ENCODE results near the gene HOXD10. TPM values are rescaled to one million over a fixed set of nuclear protein-coding genes. Genes with fewer than 3 reads are reported as not detected.

HOXD10 gene
- total and polyA plus RNA-seq, 2 experiments from 2014 or later = 16.0 to 17.2 TPM

GRCh38 chr2:176169181-176169580 lies 52.6 kb downstream of the HOXD10 start:
- 84 to 87% methylated on average over 5 of the region's 5 CpGs for WGBS, 2 experiments (ENCODE audit: low coverage in 1 of 2, low lambda C conversion rate in 2 of 2, missing lambda C conversion rate in 2 of 2)
- no peaks in the 10 kb centered on the region for H4K20me1 ChIP-seq (ENCODE audit: insufficient read depth)
- in situ Hi-C loops (cut with MboI) = no loop called here
- no peak overlapping the region for H2AFZ ChIP-seq
- H3K9me3 ChIP-seq (ENCODE audit: low read depth) = no peaks in the 10 kb centered on the region
- no peak overlapping the region for H3K4me2 ChIP-seq (ENCODE audit: unreplicated experiment)
- peaks cover 8% of the 10 kb centered on the region; the same call in 1 of the 2 replicates for H3K4me1 ChIP-seq (ENCODE audit: insufficient read depth)
- H3K36me3 ChIP-seq (ENCODE audit: low read depth) = 0 out of 2 replicates have a peak, but pooled peaks cover 4% of the 10 kb centered on the region
- H3K9ac ChIP-seq = no peak overlapping the region
- DNase-seq = no peak
- no peak for TF ChIP-seq EZH2 (IDR thresholded peaks at IDR 0.05; ENCODE audit: insufficient read depth, poor library complexity, severe bottlenecking)
- TF ChIP-seq EZH2phosphoT487 (IDR thresholded peaks at IDR 0.05; ENCODE audit: insufficient read depth, low read depth) = no peak
- H3K27ac ChIP-seq = no peak overlapping the region
- H3F3A ChIP-seq (ENCODE audit: insufficient read depth) = 0 out of 2 replicates have a peak, but pooled peaks cover 8% of the 10 kb centered on the region
- no peaks in the 10 kb centered on the region for H3K9me2 ChIP-seq (ENCODE audit: insufficient read depth)
- no peak overlapping the region for H3K4me3 ChIP-seq
- no peaks in the 10 kb centered on the region for H3K79me2 ChIP-seq (ENCODE audit: insufficient read depth)
- H3K27me3 ChIP-seq (replicated peaks; ENCODE audit: insufficient read depth) = no peaks in the 10 kb centered on the region

MicroRNAs within 50 kb of the gene (microRNA counts, 767-probe panel; counts per million panel counts)
- 5,066 counts per million, percentile 89 among the panel's probes with 10 or more counts for microRNA hsa-miR-10b-5p

Small RNA genes within 50 kb of the gene (microRNA-seq; reads per million reads assigned to microRNA genes)
- gene MIR10B (ENCODE audit: borderline number of aligned reads) = 11,588 reads per million, percentile 96 among the genes with 10 or more reads in this experiment

Small RNA genes within 50 kb of the gene (small RNA-seq; reads per million reads assigned to genes)
- gene MIR10B (ENCODE audit: low read depth, low replicate concordance) = 3,686 reads per million, percentile 100 among the genes with 10 or more reads in this experiment

Other genes starting within 250 kb of the HOXD10 start
- gene LNPK, start 114.5 kb upstream of the HOXD10 start, total RNA-seq (2014; rRNA removed; shearing (Covaris generic)) = 68.3 and 73.1 TPM in 2 replicates
- gene LNPK, start 114.5 kb upstream of the HOXD10 start, polyA plus RNA-seq (2016; fragmentation: Nextera tagmentation; extraction: Ambion mirVana) = 66.1 and 67.1 TPM in 2 replicates
- not detected in 2 replicates for gene EVX2, start 32.8 kb upstream of the HOXD10 start, total RNA-seq (2014; rRNA removed; shearing (Covaris generic))
- gene EVX2, start 32.8 kb upstream of the HOXD10 start, polyA plus RNA-seq (2016; fragmentation: Nextera tagmentation; extraction: Ambion mirVana) = not detected in 2 replicates
- 1.0 and 3.8 TPM in 2 replicates for gene HOXD13, start 24.1 kb upstream of the HOXD10 start, total RNA-seq (2014; rRNA removed; shearing (Covaris generic))
- gene HOXD13, start 24.1 kb upstream of the HOXD10 start, polyA plus RNA-seq (2016; fragmentation: Nextera tagmentation; extraction: Ambion mirVana) = 1.9 and 2.4 TPM in 2 replicates
- gene HOXD12, start 17.0 kb upstream of the HOXD10 start, total RNA-seq (2014; rRNA removed; shearing (Covaris generic)) = 0.22 TPM in 1 of 2 replicates, not detected in the other
- gene HOXD12, start 17.0 kb upstream of the HOXD10 start, polyA plus RNA-seq (2016; fragmentation: Nextera tagmentation; extraction: Ambion mirVana) = 0.14 and 0.19 TPM in 2 replicates
- 28.4 and 31.6 TPM in 2 replicates for gene HOXD11, start 9.5 kb upstream of the HOXD10 start, total RNA-seq (2014; rRNA removed; shearing (Covaris generic))
- 27.7 and 30.0 TPM in 2 replicates for gene HOXD11, start 9.5 kb upstream of the HOXD10 start, polyA plus RNA-seq (2016; fragmentation: Nextera tagmentation; extraction: Ambion mirVana)
- 4.2 and 7.0 TPM in 2 replicates for gene HOXD9, start 5.9 kb downstream of the HOXD10 start, total RNA-seq (2014; rRNA removed; shearing (Covaris generic))
- 5.7 and 7.2 TPM in 2 replicates for gene HOXD9, start 5.9 kb downstream of the HOXD10 start, polyA plus RNA-seq (2016; fragmentation: Nextera tagmentation; extraction: Ambion mirVana)
- 23.4 and 27.8 TPM in 2 replicates for gene HOXD8, start 12.9 kb downstream of the HOXD10 start, total RNA-seq (2014; rRNA removed; shearing (Covaris generic))
- 18.0 and 19.7 TPM in 2 replicates for gene HOXD8, start 12.9 kb downstream of the HOXD10 start, polyA plus RNA-seq (2016; fragmentation: Nextera tagmentation; extraction: Ambion mirVana)
- 2.5 and 7.8 TPM in 2 replicates for gene HOXD4, start 34.8 kb downstream of the HOXD10 start, total RNA-seq (2014; rRNA removed; shearing (Covaris generic))
- gene HOXD4, start 34.8 kb downstream of the HOXD10 start, polyA plus RNA-seq (2016; fragmentation: Nextera tagmentation; extraction: Ambion mirVana) = 0.54 and 1.4 TPM in 2 replicates
- gene HOXD3, start 40.5 kb downstream of the HOXD10 start, total RNA-seq (2014; rRNA removed; shearing (Covaris generic)) = 3.2 and 5.2 TPM in 2 replicates
- gene HOXD3, start 40.5 kb downstream of the HOXD10 start, polyA plus RNA-seq (2016; fragmentation: Nextera tagmentation; extraction: Ambion mirVana) = 1.9 and 2.3 TPM in 2 replicates
- gene HOXD1, start 71.9 kb downstream of the HOXD10 start, total RNA-seq (2014; rRNA removed; shearing (Covaris generic)) = 0.13 and 0.43 TPM in 2 replicates
- gene HOXD1, start 71.9 kb downstream of the HOXD10 start, polyA plus RNA-seq (2016; fragmentation: Nextera tagmentation; extraction: Ambion mirVana) = 1.5 and 2.2 TPM in 2 replicates
- gene MTX2, start 152.7 kb downstream of the HOXD10 start, total RNA-seq (2014; rRNA removed; shearing (Covaris generic)) = 47.9 and 49.3 TPM in 2 replicates
- 60.6 and 61.8 TPM in 2 replicates for gene MTX2, start 152.7 kb downstream of the HOXD10 start, polyA plus RNA-seq (2016; fragmentation: Nextera tagmentation; extraction: Ambion mirVana)

Data from GM23248 (cell line).